ENCODE data around the gene SLC9C2. TPM values are rescaled to one million over a fixed set of nuclear protein-coding genes. Genes with fewer than 3 reads are reported as not detected.
"Not testable (repeated sequence)": the region's sequence is repeated elsewhere in the genome, so short reads cannot be mapped to it uniquely, and the experiment has no call there.

The SLC9C2 gene
- total RNA-seq, 1 donor from 2014 or later, result not detected

DNA sequence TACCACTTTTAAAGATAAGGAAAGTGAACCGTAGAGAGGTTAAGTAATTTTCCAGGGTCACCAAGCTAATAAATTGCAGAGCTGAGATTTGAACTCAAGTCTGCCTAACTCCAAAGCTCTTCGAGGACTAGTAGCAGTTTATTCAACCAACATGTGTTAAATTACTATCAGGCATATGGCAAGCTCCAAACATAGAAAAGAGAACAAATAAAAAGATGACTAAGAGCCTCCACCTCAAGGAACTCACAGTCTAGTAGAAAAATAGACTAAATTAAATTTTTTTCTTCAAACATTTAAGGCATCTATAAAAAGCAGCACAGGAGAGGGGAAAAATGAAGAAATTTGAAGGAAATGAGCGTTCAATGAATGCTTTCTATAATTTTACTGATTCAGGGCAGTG is 22.2 kb downstream of the SLC9C2 start:
- intact Hi-C loops (cut with micrococcal nuclease), result no loop called here

DNA sequence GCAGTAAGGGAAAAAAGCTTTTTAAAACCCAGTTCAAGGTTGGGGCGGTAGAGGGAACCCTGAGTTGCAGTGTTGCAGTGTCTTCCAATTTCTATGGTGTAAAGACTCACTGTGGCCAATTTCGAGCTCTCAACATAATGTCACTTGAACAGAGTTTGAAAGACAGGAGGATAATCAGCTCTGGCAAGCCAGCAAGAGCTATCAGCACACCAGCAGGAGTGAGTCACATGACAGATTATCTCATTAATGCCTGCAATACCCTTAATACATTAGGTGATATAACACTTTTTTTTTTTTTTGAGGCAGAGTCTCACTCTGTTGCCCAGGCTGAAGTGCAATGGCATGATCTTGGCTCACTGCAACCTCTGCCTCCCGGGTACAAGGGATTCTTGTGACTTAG is 22.8 kb downstream of the SLC9C2 start:
- intact Hi-C loops (cut with micrococcal nuclease), result no loop called here

GRCh38 chr1:173573596-173573995 is 29.3 kb downstream of the SLC9C2 start:
- intact Hi-C loops (cut with micrococcal nuclease), result no loop called here

DNA sequence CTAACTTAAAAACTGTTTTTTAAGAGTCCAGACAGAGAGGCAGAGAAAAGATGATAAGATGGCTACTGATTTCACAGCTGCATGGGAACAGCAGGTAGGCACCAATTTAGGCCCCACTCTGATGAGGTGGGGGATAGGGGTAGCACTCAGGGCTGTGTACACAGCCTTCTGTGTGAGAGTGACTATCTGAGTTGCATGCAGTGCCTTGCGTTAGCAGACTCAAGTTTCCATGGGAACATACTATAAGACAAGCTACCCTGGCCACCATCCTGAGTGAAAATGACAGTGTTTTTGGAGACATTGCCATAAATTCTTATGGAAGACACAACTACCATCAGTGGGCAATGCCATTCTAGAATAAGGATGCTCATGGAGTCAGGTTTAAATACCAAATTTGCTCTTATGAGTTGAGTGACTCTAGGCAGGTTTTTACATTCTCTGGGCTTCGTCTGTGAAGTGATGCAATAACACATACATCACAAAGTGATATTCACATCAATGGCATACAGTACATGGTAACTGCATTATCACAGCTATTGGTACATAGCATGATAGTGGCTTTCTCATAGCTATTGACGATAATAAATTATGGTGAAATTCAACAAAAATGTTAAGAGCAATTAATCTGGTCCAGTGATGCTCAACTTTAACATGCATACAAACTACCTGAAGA is 30.5 kb downstream of the SLC9C2 start:
- intact Hi-C loops (cut with micrococcal nuclease), result no loop called here

- intact Hi-C loops (cut with micrococcal nuclease), result no loop called here
Measured at GRCh38 chr1:173570370-173571007, 32.4 kb downstream of the SLC9C2 start.

DNA sequence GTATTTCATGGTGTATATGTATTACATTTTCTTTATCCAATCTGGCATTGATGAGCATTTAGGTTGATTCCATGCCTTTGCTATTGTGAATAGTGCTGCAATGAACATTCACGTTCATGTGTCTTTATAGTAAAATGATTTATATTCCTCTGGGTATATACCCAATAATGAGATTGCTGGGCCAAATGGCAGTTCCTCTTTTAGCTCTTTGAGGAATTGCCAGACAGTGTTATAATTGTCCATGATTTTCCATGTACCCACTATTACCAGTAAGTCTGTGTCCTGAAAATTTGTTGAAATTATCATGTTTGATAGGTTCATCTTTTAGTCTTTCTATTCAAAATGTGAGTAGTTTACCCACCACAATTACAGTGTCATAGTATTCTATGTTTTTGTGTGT is 34.4 kb downstream of the SLC9C2 start:
- intact Hi-C loops (cut with micrococcal nuclease), result no loop called here

DNA sequence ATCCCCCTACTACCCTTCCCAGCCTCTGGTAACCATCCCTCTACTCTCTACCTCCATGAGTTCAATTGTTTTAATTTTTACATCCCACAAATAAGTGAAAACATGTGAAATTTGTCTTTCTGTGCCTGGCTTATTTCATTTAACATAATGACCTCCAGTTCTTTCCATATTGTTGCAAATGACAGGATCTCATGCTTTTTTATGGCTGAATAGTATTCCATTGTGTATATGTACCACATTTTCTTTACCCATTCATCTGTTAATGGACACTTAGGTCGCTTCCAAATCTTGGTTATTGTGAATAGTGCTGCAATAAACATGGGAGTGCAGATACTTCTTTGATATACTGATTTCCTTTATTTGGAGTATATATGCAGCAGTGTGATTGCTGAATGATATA is 39.0 kb downstream of the SLC9C2 start:
- intact Hi-C loops (cut with micrococcal nuclease), result not testable (repeated sequence)

- intact Hi-C loops (cut with micrococcal nuclease), result no loop called here
Measured at GRCh38 chr1:173562813-173563212, 40.1 kb downstream of the SLC9C2 start.

GRCh38 chr1:173561263-173561662 is 41.6 kb downstream of the SLC9C2 start:
- intact Hi-C loops (cut with micrococcal nuclease), result no loop called here

DNA sequence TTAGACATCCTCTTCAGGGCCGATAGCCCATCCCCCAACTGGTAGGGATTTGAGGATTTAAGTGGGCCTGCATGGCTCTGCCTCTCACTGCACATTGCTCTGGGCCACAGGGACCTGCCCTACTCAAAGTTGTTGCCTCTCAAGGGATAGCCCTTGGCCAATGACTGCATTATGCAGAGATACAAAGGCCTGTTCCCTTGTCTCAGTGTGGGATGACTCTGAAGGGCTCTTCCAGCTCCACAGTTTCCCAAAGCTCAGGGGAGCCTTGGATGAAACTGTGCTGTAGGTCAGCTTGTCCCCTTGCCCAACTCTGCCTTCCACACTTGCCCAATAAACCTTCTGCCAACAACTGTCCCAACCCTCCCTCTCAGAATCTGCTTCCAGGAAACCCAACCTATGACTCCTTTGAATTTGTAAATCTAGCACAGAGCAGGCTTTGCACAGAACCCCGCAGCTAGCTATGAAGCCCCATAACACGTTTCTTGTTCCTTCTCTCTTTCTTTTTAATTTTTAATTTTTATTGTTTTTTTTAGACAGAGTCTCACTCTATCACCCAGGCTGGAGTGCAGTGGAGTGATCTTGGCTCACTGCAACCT is 42.5 kb downstream of the SLC9C2 start:
- intact Hi-C loops (cut with micrococcal nuclease), result no loop called here

- intact Hi-C loops (cut with micrococcal nuclease), result no loop called here
Measured at GRCh38 chr1:173555651-173556305, 47.1 kb downstream of the SLC9C2 start.

DNA sequence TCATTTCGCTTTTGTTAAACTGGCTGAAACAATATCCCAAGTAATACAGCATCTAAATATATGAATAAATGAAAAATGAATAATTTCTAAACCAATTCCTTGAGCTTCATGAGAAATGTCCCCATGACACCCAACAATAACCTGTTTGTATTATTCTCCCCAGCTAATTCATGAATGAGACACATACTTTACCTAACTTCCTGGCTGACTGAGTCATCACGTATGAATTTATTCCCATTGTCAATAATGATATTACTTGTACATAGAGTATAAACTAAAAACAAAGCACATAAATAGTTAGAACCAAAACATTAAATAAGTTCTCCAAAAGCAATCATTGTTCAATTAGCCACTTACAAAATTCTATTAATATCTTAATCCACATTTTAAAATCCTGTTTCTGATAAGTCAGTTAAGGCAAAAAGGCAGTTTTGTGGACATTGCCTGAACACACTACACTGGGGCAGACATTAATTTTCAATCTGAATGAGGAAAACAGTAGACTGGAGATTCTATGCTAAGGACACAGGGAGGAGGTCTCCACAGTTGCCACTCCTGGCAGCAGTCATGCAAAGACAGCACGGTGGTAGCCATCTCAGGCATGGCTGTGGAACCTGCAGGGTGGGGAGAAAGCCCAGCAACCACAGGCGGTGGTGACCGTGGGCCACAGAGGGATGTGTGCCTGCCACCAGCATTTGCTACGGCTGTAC is 48.2 kb downstream of the SLC9C2 start:
- intact Hi-C loops (cut with micrococcal nuclease), result no loop called here

DNA sequence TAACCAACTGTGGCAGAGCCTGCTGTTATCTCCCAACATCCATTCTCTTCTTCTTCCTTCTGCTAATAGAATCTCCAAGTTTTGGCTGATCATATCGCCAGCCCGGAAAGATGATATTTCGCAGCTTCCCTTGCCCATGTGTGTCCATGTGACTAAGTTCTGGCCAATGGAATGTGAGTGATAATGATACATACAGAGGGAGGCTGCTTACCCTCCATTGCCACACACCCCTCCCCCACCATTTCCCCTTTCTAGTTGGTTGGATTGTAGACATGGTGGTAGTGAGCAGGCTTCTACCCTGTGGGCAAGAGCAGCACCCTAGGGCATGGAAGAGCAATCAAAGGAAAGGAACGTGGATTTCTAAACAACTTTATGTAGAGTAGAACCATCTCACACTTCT is 48.8 kb downstream of the SLC9C2 start:
- intact Hi-C loops (cut with micrococcal nuclease), result no loop called here

DNA sequence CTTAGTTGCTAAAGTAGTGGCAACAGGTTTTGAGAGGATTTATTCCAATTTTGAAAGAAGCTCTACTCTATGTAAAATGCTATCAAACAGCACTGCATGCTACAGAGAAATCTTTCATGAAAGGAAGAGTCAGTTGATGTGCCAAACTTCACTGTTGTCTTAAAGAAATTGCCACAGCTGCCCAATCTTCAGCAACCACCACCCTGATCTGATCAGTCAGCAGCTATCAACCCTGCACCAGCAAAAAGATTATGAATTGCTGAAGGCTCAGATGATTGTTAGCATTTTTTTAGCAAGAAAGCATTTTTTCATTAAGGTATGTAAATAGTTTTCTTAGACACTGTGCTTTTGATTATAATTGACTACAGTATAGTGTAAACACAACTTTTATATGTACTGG is 49.6 kb downstream of the SLC9C2 start:
- intact Hi-C loops (cut with micrococcal nuclease), result no loop called here

DNA sequence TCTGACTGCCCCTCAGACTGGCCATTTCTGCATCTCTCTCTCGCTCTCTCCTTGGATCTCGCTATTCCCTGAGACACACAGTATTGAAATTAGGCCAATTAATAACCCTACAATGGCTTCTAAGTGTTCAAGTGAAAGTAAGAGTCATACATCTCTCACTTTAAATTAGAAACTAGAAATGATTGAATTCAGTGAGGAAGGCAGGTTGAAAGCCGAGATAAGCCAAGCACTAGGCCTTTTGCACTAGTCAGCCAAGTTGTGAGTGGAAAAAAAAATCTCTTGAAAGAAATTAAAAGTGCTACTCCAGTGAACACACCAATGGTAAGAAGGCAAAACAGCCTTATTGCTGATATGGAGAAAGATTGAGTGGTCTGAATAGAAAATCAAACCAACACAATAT is 51.2 kb downstream of the SLC9C2 start:
- intact Hi-C loops (cut with micrococcal nuclease), result no loop called here

GRCh38 chr1:173549813-173550212 is 53.1 kb downstream of the SLC9C2 start:
- intact Hi-C loops (cut with micrococcal nuclease), result no loop called here

GRCh38 chr1:173545688-173546087 is 57.2 kb downstream of the SLC9C2 start:
- intact Hi-C loops (cut with micrococcal nuclease), result no loop called here

- intact Hi-C loops (cut with micrococcal nuclease), result no loop called here
Measured at GRCh38 chr1:173536223-173536622, 66.6 kb downstream of the SLC9C2 start.

DNA sequence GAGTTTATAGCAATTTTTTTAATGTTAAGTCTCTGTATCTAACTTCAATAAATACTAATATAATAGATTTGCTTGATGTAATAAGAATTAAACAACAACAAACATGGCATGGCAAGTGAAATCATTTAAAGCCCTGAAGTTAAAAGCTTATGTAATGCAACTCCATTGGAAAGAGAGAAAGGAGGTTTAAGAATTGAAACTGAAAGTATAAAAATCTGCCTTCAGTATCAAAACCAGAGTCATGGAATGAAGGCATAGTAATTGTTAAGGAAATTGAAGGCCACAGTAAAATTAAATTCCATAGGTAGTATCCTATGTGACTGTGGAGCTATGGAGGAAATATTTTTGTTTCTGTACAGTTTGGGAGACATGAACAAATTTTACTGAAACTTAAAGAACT is 70.6 kb downstream of the SLC9C2 start:
- intact Hi-C loops (cut with micrococcal nuclease), result no loop called here

DNA sequence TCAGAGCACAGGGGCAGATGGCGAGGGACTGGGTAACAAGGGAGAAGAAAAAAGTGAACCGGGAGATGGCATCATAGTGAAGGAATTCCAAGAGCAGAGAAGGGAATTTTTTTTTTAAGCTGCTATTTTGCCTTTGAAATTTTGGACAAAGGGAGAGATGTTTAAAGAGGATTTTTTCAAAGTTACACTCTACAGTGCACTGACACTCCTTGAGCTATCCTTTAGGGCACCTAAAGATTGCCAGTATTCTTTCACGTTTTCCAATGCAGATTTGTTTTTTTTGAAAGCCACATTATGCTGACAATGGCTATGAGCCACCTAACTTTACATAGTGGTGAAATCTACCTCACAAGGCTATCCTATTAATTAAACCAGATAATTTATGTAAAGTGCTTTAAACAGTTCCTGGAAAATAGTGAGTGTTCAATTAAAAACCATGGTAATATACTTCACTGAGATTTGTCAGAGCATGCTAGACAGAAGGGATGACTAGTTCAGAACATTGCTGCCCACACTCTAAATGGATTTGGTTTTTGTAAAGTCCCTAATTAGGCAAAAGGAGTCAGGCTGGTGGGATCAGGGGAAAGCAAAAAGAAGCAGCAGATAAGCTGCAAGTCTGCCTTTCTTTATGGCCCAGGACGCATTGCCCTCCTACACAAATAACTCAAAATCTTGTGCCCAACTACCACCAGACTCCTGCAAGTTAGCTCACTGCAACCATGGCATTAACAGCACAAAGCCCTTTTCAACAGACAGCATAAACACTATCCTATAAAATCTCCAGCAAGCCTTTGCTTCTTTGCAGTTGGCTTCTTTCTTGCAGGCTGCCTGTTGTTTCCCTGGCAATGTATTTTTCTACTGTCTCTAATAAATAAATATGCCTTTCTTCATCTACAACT is 71.8 kb downstream of the SLC9C2 start:
- intact Hi-C loops (cut with micrococcal nuclease), result no loop called here

- intact Hi-C loops (cut with micrococcal nuclease), result no loop called here
Measured at GRCh38 chr1:173529106-173529505, 73.8 kb downstream of the SLC9C2 start.
